HCT116 (cell line): ENCODE data around the gene GON4L.

Experiments
- CTCF ChIP-seq, 3 experiments: fragments of 200-600 bp in 1 of 3; sonication (generic) in 1 of 3; IDR thresholded peaks in 2 of 3; conservative IDR thresholded peaks in 1 of 3; 2 replicates each; pipeline ENCODE4 v1.5.1; 2012 to 2017; ENCODE audit warnings: low read depth in 2 of 3, low read length in 2 of 3, antibody characterized with exemption in 1 of 3, borderline replicate concordance in 1 of 3, control low read depth in 1 of 3, mild to moderate bottlenecking in 1 of 3, mixed read lengths in 1 of 3, mixed run types in 1 of 3, moderate library complexity in 1 of 3; ENCODE audit not compliant: insufficient read depth in 1 of 3
- POLR2A ChIP-seq: IDR thresholded peaks from 2 replicates; pipeline ENCODE4 v1.7.0; 2011; ENCODE audit warnings: borderline replicate concordance; ENCODE audit not compliant: insufficient read depth, insufficient read length; ENCODE audit errors: extremely low read depth
- POLR2AphosphoS5 ChIP-seq: IDR thresholded peaks from 2 replicates; pipeline ENCODE4 v1.6.1; 2011; ENCODE audit warnings: mild to moderate bottlenecking, low read depth, low read length, moderate library complexity

DNA sequence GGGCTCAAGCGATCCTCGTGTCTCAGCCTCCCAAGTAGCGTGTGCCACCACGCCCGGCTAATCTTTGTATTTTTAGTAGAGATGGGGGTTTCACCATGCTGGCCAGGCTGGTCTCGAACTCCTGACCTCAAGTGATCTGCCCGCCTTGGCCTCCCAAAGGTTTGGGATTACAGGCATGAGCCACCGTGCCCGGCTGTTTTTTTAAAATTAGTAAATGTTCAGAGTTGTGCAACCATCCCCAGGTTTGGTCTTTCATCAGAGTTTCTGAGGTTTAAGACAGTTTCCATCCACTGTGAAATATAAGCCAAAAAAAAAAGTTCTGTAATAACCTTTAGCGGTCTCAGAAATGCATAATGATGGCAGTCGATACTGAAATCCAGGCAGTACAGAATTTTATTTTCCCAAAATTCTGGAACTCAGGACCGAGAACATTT, 1.8 kb upstream of the GON4L start:
- TF ChIP-seq CTCF (IDR thresholded peaks at IDR 0.05 in 2 of 3, conservative IDR thresholded peaks at IDR 0.05 in 1 of 3; ENCODE audit: borderline replicate concordance in 1 of 3, insufficient read depth in 1 of 3, low read depth in 2 of 3, low read length in 2 of 3): no peak
- TF ChIP-seq POLR2AphosphoS5: no peak
- TF ChIP-seq POLR2A: no peak
